ENCODE results near the gene DNAJB8.
A peak's percentile ranks its signal among the peaks of the same experiment; 100 is the strongest.

Gene DNAJB8

DNA sequence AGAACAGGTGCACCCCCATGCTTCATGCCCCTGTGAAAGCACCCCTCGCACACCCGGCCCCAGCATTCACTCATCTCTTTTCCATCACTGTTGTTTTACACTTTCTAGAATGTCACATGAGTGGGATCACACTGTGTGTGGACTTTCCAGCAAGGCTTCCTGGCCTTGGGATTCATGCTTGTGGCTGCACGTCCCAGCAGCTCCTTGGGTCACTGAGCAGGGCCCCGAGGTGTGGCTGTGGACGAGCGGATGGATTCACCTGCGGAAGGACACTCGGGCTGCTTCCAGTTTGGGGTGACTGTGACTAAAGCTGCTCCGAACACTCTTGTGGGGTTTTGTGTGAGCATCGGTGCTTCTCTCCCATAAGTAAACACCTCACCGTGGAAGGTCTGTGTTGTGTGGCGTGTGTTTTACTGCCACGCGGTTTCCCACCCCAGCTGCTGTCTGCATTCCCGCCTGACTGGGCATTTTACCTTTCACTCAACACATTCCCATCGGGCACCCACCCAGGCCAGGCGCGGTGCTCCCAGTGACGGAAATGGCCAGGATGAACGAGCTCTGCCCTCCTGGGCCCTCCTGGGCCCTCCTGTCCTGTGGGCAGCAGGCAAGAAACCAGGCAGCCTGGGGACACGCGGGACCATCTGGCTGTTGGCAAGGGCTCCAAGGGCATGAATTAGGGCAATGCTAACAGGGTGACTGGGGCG lies 41.4 kb downstream of the DNAJB8 start:
- Histone ChIP-seq H3K27ac (ENCODE audit: poor library complexity, severe bottlenecking) (no peak overlapping the region), H3K9me3 (ENCODE audit: severe bottlenecking) (no peaks in the 10 kb centered on the region), H3K4me1 (ENCODE audit: insufficient read depth, poor library complexity, severe bottlenecking) (peaks cover 9% of the 10 kb centered on the region), H3K4me3 (ENCODE audit: severe bottlenecking) (no peak overlapping the region), H3K36me3 (ENCODE audit: low read depth) (no peaks in the 10 kb centered on the region), H3K27me3 (ENCODE audit: insufficient read depth, poor library complexity, severe bottlenecking) (no peaks in the 10 kb centered on the region)
- DNase-seq (ENCODE audit: low spot score), result no peak
- no peak for ATAC-seq (ENCODE audit: low read depth)
- TF ChIP-seq, protein P1, sequence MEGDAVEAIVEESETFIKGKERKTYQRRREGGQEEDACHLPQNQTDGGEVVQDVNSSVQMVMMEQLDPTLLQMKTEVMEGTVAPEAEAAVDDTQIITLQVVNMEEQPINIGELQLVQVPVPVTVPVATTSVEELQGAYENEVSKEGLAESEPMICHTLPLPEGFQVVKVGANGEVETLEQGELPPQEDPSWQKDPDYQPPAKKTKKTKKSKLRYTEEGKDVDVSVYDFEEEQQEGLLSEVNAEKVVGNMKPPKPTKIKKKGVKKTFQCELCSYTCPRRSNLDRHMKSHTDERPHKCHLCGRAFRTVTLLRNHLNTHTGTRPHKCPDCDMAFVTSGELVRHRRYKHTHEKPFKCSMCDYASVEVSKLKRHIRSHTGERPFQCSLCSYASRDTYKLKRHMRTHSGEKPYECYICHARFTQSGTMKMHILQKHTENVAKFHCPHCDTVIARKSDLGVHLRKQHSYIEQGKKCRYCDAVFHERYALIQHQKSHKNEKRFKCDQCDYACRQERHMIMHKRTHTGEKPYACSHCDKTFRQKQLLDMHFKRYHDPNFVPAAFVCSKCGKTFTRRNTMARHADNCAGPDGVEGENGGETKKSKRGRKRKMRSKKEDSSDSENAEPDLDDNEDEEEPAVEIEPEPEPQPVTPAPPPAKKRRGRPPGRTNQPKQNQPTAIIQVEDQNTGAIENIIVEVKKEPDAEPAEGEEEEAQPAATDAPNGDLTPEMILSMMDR (IDR thresholded peaks at IDR 0.05; ENCODE audit: poor library complexity, severe bottlenecking), result no peak

DNA sequence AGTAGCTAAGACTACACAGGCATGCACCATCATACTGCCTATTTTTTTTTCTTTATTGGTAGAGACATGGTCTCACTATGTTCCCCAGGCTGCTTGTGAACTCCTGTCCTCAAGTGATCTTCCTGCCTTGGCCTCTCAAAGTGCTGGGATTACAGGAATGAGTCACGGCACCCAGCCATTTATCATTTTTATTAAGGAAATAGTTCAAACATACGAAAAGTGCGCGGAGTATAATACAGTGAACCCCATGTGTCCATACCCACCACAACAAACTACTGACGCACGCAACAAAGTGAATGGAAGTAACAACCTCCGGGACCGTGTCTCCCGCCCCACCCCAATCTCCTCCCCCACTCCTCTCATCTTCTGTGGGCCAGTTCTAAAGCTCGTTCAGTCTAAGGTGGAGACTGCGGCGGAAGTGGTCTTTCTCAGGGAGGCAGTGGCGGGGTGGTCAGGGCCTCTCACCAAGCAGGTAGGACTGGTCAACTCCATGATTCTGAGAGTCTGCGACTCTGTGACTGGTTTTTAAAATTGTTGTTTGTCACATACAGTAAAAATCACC lies 42.1 kb downstream of the DNAJB8 start:
- no peaks in the 10 kb centered on the region for H3K36me3 ChIP-seq (ENCODE audit: low read depth)
- DNase-seq (ENCODE audit: low spot score) (no peak), ATAC-seq (ENCODE audit: low read depth) (peak; percentile 54)
- no peaks in the 10 kb centered on the region for H3K27me3 ChIP-seq (ENCODE audit: insufficient read depth, poor library complexity, severe bottlenecking)
- no peak overlapping the region for H3K4me3 ChIP-seq (ENCODE audit: severe bottlenecking)
- peaks cover 9% of the 10 kb centered on the region for H3K4me1 ChIP-seq (ENCODE audit: insufficient read depth, poor library complexity, severe bottlenecking)
- no peak overlapping the region for H3K27ac ChIP-seq (ENCODE audit: poor library complexity, severe bottlenecking)
- TF ChIP-seq, protein P1 (IDR thresholded peaks at IDR 0.05; ENCODE audit: poor library complexity, severe bottlenecking), result no peak
- H3K9me3 ChIP-seq (ENCODE audit: severe bottlenecking), result no peaks in the 10 kb centered on the region

DNA sequence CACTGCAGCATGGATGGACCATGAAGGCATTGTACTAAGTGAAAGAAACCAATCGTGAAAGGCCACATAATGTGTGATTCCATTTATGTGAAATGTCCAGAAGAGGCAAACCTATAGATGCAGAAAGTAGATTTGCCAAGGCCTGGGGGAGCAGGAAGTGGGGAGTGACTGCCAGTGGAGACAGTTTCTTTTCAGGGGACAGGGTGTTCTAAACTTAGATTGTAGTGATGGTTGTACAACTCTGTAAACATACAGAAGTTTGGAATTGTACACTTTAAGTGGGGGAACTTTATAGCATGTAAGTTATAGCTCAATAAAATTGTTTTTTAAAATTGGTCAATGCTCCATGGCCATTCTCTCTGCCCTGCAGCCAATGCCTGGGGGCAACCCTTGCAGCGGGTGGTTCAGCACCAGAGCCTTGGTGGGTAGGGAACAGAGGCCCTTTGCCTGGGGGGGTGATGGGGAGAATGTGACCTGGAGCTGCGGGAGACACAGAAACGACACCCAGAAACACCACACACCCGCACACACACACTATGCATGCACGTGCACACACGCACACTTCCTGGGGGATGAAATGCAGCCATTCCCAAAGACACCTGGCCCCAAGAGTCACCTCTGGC lies 43.1 kb downstream of the DNAJB8 start:
- peaks cover 9% of the 10 kb centered on the region for H3K4me1 ChIP-seq (ENCODE audit: insufficient read depth, poor library complexity, severe bottlenecking)
- no peak overlapping the region for H3K27ac ChIP-seq (ENCODE audit: poor library complexity, severe bottlenecking)

DNA sequence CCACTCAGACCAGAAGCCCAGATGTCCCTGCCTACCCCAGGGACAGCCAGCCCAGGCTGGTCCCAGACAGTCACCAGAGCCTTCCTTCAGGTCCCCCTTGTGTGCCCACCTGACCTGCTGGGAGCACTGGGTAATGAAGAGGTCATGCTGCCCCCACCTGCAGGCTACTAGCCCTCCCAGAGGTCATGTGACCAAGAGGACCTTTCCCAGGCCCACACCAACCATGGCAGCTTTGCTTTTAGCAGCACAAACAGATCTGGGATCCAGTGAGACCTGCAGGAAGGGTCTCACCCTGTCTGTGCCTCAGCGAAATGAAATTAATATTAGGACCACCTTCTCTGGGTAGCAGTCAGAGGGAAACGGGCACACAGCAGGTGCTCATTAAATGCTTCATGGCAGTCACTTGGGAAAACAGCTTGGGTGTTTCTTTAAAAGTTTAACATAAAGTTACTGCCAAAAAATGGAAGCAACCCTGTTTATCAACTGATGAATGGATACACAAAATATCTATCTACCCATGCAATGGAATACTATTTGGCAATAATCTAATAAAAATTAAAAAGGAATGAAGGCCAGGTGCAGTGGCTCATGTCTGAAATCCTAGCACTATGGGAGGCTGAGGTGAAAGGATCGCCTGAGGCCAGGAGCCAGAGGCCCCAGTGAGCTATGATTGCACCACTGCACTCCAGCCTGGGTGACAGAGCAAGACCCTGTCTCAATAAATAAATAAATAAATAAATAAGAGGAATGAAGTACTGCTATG lies 43.7 kb downstream of the DNAJB8 start:
- H3K4me3 ChIP-seq (ENCODE audit: severe bottlenecking), result no peak overlapping the region
- H3K4me1 ChIP-seq (ENCODE audit: insufficient read depth, poor library complexity, severe bottlenecking), result peaks cover 9% of the 10 kb centered on the region
- H3K9me3 ChIP-seq (ENCODE audit: severe bottlenecking), result no peaks in the 10 kb centered on the region
- no peak for DNase-seq (ENCODE audit: low spot score)
- no peaks in the 10 kb centered on the region for H3K36me3 ChIP-seq (ENCODE audit: low read depth)
- no peak for ATAC-seq (ENCODE audit: low read depth)
- no peak overlapping the region for H3K27ac ChIP-seq (ENCODE audit: poor library complexity, severe bottlenecking)
- TF ChIP-seq, protein P1 (IDR thresholded peaks at IDR 0.05; ENCODE audit: poor library complexity, severe bottlenecking), result no peak
- H3K27me3 ChIP-seq (ENCODE audit: insufficient read depth, poor library complexity, severe bottlenecking), result no peaks in the 10 kb centered on the region

More for the DNA sequence above, 43.1 kb downstream of the DNAJB8 start:
- TF ChIP-seq, protein P1 (IDR thresholded peaks at IDR 0.05; ENCODE audit: poor library complexity, severe bottlenecking), result no peak
- Histone ChIP-seq H3K4me3 (ENCODE audit: severe bottlenecking) (no peak overlapping the region), H3K9me3 (ENCODE audit: severe bottlenecking) (no peaks in the 10 kb centered on the region), H3K27me3 (ENCODE audit: insufficient read depth, poor library complexity, severe bottlenecking) (no peaks in the 10 kb centered on the region), H3K36me3 (ENCODE audit: low read depth) (no peaks in the 10 kb centered on the region)
- DNase-seq (ENCODE audit: low spot score), result no peak
- ATAC-seq (ENCODE audit: low read depth), result no peak
